Inflammatory macrophage treated with lipopolysaccharide for 4 hours (primary cell): Measurements from ENCODE around the gene TFAP2A.

Experiments
- DNase-seq: peaks from one replicate; pipeline ENCODE4 v3.0.0-alpha.2; 2020

Gene TFAP2A

GRCh38 chr6:10398446-10399218 lies 16.2 kb downstream of the TFAP2A start:
- no peak for DNase-seq

GRCh38 chr6:10397756-10398445 lies 17.0 kb downstream of the TFAP2A start:
- DNase-seq = no peak

GRCh38 chr6:10396785-10397184 lies 18.1 kb downstream of the TFAP2A start:
- DNase-seq = no peak

- no peak for DNase-seq
Observed at GRCh38 chr6:10395704-10396546, 18.9 kb downstream of the TFAP2A start.

- no peak for DNase-seq
Observed at GRCh38 chr6:10395171-10395703, 19.6 kb downstream of the TFAP2A start.

GRCh38 chr6:10393544-10394225 lies 21.2 kb downstream of the TFAP2A start:
- no peak for DNase-seq

GRCh38 chr6:10391799-10392198 lies 23.1 kb downstream of the TFAP2A start:
- no peak for DNase-seq

GRCh38 chr6:10391299-10391630 lies 23.6 kb downstream of the TFAP2A start:
- DNase-seq = no peak

GRCh38 chr6:10390495-10391298 lies 24.2 kb downstream of the TFAP2A start:
- DNase-seq = no peak

- no peak for DNase-seq
Observed at GRCh38 chr6:10389739-10390494, 25.0 kb downstream of the TFAP2A start.

GRCh38 chr6:10386756-10387654 lies 27.9 kb downstream of the TFAP2A start:
- DNase-seq = no peak

GRCh38 chr6:10386220-10386619 lies 28.7 kb downstream of the TFAP2A start:
- DNase-seq = no peak

- DNase-seq = no peak
Observed at GRCh38 chr6:10385524-10386132, 29.2 kb downstream of the TFAP2A start.

GRCh38 chr6:10384610-10385523 lies 30.0 kb downstream of the TFAP2A start:
- DNase-seq = no peak

GRCh38 chr6:10384091-10384609 lies 30.7 kb downstream of the TFAP2A start:
- DNase-seq = no peak

- no peak for DNase-seq
Observed at GRCh38 chr6:10383331-10384090, 31.4 kb downstream of the TFAP2A start.

- DNase-seq = no peak
Observed at GRCh38 chr6:10382728-10383330, 32.0 kb downstream of the TFAP2A start.
